HEK293 (cell line): Measurements from ENCODE around the gene MGMT.

Experiments used
- CTCF ChIA-PET: fragments of 350-600 bp; formaldehyde crosslinking; extraction: SDS; loops from one replicate; lab custom pipeline; 2021; ENCODE audit warnings: antibody characterized with exemption; lab: Yijun Ruan, JAX
- POLR2A ChIA-PET: fragments of 300-600 bp; formaldehyde crosslinking; extraction: SDS; loops from one replicate; lab custom pipeline; 2020; ENCODE audit warnings: antibody characterized with exemption, inconsistent platforms; lab: Yijun Ruan, JAX
- H3K27ac ChIP-seq: fragments of 200-500 bp; sonication (Bioruptor generic); 2 replicates; pipeline ENCODE4 v1.5.1; 2014; ENCODE audit warnings: low read depth, low read length, control low read depth, inconsistent platforms; ENCODE audit errors: extremely low read depth
- H3K36me3 ChIP-seq, 2 experiments: fragments of 200-500 bp in 1 of 2; sonication (Bioruptor generic) in 1 of 2; 1 replicate in 1 of 2; 2 replicates in 1 of 2; pipeline ENCODE4 v1.5.1; 2014 to 2017; ENCODE audit warnings: inconsistent platforms in 2 of 2, low read length in 2 of 2; ENCODE audit not compliant: control insufficient read depth in 2 of 2, insufficient read depth in 1 of 2
- H3K4me1 ChIP-seq: fragments of 200-500 bp; sonication (Bioruptor generic); 2 replicates; pipeline ENCODE4 v1.5.1; 2014; ENCODE audit warnings: mild to moderate bottlenecking, low read length, inconsistent platforms; ENCODE audit not compliant: control insufficient read depth, insufficient read depth
- H3K4me3 ChIP-seq: 2 replicates; pipeline ENCODE4 v1.5.1; 2011; ENCODE audit warnings: low read depth, mild to moderate bottlenecking, control low read depth, low read length, moderate library complexity
- H3K9me3 ChIP-seq: fragments of 200-500 bp; sonication (Bioruptor generic); 2 replicates; pipeline ENCODE4 v1.5.1; 2014; ENCODE audit warnings: low read depth, low read length, inconsistent platforms; ENCODE audit not compliant: control insufficient read depth, insufficient read depth
- BCL11A ChIP-seq: fragments of 450-650 bp; formaldehyde crosslinking; IDR thresholded peaks from 2 replicates; pipeline ENCODE4 v1.5.1; 2016; ENCODE audit warnings: low read depth, missing biosample characterization, missing genetic modification characterization
- HOXC10 ChIP-seq: sonication (generic); formaldehyde crosslinking; IDR thresholded peaks from 2 replicates; pipeline ENCODE4 v1.8.1; 2023; ENCODE audit warnings: mild to moderate bottlenecking, missing genetic modification reagents
- KLF10 ChIP-seq: fragments of 450-650 bp; IDR thresholded peaks from 2 replicates; pipeline ENCODE4 v1.5.1; 2018; ENCODE audit warnings: missing biosample characterization, mild to moderate bottlenecking, missing genetic modification characterization
- MYNN ChIP-seq: fragments of 450-650 bp; formaldehyde crosslinking; IDR thresholded peaks from 2 replicates; pipeline ENCODE4 v1.5.1; 2016; ENCODE audit warnings: missing biosample characterization, missing genetic modification characterization, borderline replicate concordance
- PRDM1 ChIP-seq: fragments of 450-650 bp; formaldehyde crosslinking; IDR thresholded peaks from 2 replicates; pipeline ENCODE4; 2016; ENCODE audit warnings: missing biosample characterization, missing genetic modification characterization
- RBAK ChIP-seq: fragments of 450-650 bp; formaldehyde crosslinking; IDR thresholded peaks from 2 replicates; pipeline ENCODE4 v1.5.1; 2016; ENCODE audit warnings: missing biosample characterization, missing genetic modification characterization
- ZBTB21 ChIP-seq: fragments of 450-650 bp; formaldehyde crosslinking; IDR thresholded peaks from 2 replicates; pipeline ENCODE4 v1.5.1; 2017; ENCODE audit warnings: missing biosample characterization, missing genetic modification characterization
- ZNF133 ChIP-seq: fragments of 450-650 bp; formaldehyde crosslinking; IDR thresholded peaks from 2 replicates; pipeline ENCODE4 v1.5.1; 2016; ENCODE audit warnings: missing biosample characterization, missing genetic modification characterization
- ZNF155 ChIP-seq: fragments of 450-650 bp; formaldehyde crosslinking; IDR thresholded peaks from 2 replicates; pipeline ENCODE4 v1.5.1; 2016; ENCODE audit warnings: missing biosample characterization, missing genetic modification characterization
- ZNF214 ChIP-seq: fragments of 450-650 bp; formaldehyde crosslinking; IDR thresholded peaks from 2 replicates; pipeline ENCODE4 v1.5.1; 2017; ENCODE audit warnings: missing biosample characterization, mild to moderate bottlenecking, missing genetic modification characterization, borderline replicate concordance
- ZNF394 ChIP-seq: fragments of 450-650 bp; formaldehyde crosslinking; IDR thresholded peaks from 2 replicates; pipeline ENCODE4 v1.5.1; 2016; ENCODE audit warnings: missing biosample characterization, missing genetic modification characterization, mild to moderate bottlenecking, moderate library complexity, borderline replicate concordance
- ZNF398 ChIP-seq: fragments of 450-650 bp; formaldehyde crosslinking; IDR thresholded peaks from 2 replicates; pipeline ENCODE4 v1.5.1; 2017; ENCODE audit warnings: missing biosample characterization, missing genetic modification characterization
- ZNF423 ChIP-seq: fragments of 450-650 bp; formaldehyde crosslinking; IDR thresholded peaks from 2 replicates; pipeline ENCODE4 v1.5.1; 2016; ENCODE audit warnings: missing biosample characterization, missing genetic modification characterization
- ZNF513 ChIP-seq: fragments of 450-650 bp; IDR thresholded peaks from 2 replicates; pipeline ENCODE4 v1.5.1; 2018; ENCODE audit warnings: missing biosample characterization, missing genetic modification characterization
- ZNF514 ChIP-seq: fragments of 450-650 bp; formaldehyde crosslinking; IDR thresholded peaks from 2 replicates; pipeline ENCODE4 v1.5.1; 2016; ENCODE audit warnings: missing biosample characterization, missing genetic modification characterization
- ZNF548 ChIP-seq: fragments of 450-650 bp; formaldehyde crosslinking; IDR thresholded peaks from 2 replicates; pipeline ENCODE4 v1.5.1; 2016; ENCODE audit warnings: missing biosample characterization, missing genetic modification characterization
- ZNF558 ChIP-seq: fragments of 450-650 bp; formaldehyde crosslinking; IDR thresholded peaks from 2 replicates; pipeline ENCODE4 v1.5.1; 2016; ENCODE audit warnings: missing biosample characterization, missing genetic modification characterization
- ZNF626 ChIP-seq: fragments of 450-650 bp; sonication (Bioruptor Pico); formaldehyde crosslinking; IDR thresholded peaks from 2 replicates; pipeline ENCODE4 v1.5.1; 2018; ENCODE audit warnings: missing biosample characterization, missing genetic modification characterization, inconsistent platforms
- ZNF692 ChIP-seq: fragments of 450-650 bp; formaldehyde crosslinking; IDR thresholded peaks from 2 replicates; pipeline ENCODE4 v1.5.1; 2016; ENCODE audit warnings: missing biosample characterization, missing genetic modification characterization
- ZNF747 ChIP-seq: fragments of 450-650 bp; formaldehyde crosslinking; IDR thresholded peaks from 2 replicates; pipeline ENCODE4 v1.5.1; 2016; ENCODE audit warnings: missing biosample characterization, missing genetic modification characterization
- ZNF837 ChIP-seq: fragments of 450-650 bp; formaldehyde crosslinking; IDR thresholded peaks from 2 replicates; pipeline ENCODE4 v1.5.1; 2016; ENCODE audit warnings: missing biosample characterization, missing genetic modification characterization
- ZSCAN4 ChIP-seq: fragments of 450-650 bp; formaldehyde crosslinking; IDR thresholded peaks from 2 replicates; pipeline ENCODE4 v1.5.1; 2017; ENCODE audit warnings: missing biosample characterization, missing genetic modification characterization
- ZSCAN5A ChIP-seq: fragments of 450-650 bp; formaldehyde crosslinking; IDR thresholded peaks from 2 replicates; pipeline ENCODE4 v1.5.1; 2016; ENCODE audit warnings: missing biosample characterization, missing genetic modification characterization

Gene MGMT

GRCh38 chr10:129447486-129447885, 19.6 kb upstream of the MGMT start:
- Histone ChIP-seq H3K36me3 (no peaks in the 10 kb centered on the region), H3K9me3 (no peaks in the 10 kb centered on the region; the same call in 1 of the 2 replicates), H3K4me3 (no peak overlapping the region), H3K27ac (no peak overlapping the region), H3K4me1 (no peaks in the 10 kb centered on the region)
- CTCF ChIA-PET, result no interaction called here
- POLR2A ChIA-PET, result no interaction called here
- TF ChIP-seq ZNF155 (no peak), ZNF626 (tag by site-specific recombination) (no peak), MYNN (tag by site-specific recombination) (no peak), ZNF423 (tag by site-specific recombination) (no peak), ZNF692 (tag by site-specific recombination) (no peak), BCL11A (no peak), ZNF214 (tag by site-specific recombination) (no peak), PRDM1 (tag by site-specific recombination) (no peak), ZNF558 (no peak), ZNF837 (tag by site-specific recombination) (no peak), KLF10 (tag by site-specific recombination) (no peak), ZSCAN5A (tag by site-specific recombination) (no peak), ZNF548 (tag by site-specific recombination) (no peak), ZNF398 (tag by site-specific recombination) (no peak), ZNF514 (no peak)

GRCh38 chr10:129448086-129448485, 19.0 kb upstream of the MGMT start:
- H3K9me3 ChIP-seq, result no peaks in the 10 kb centered on the region; the same call in 1 of the 2 replicates
- H3K36me3 ChIP-seq, result no peaks in the 10 kb centered on the region
- H3K27ac ChIP-seq, result no peak overlapping the region
- POLR2A ChIA-PET, result no interaction called here
- no peak overlapping the region for H3K4me3 ChIP-seq
- CTCF ChIA-PET, result no interaction called here
- H3K4me1 ChIP-seq, result no peaks in the 10 kb centered on the region
- TF ChIP-seq ZBTB21 (tag by site-specific recombination), result no peak
- no peak for TF ChIP-seq HOXC10
- TF ChIP-seq RBAK (tag by site-specific recombination), result no peak
- no peak for TF ChIP-seq ZNF394 (tag by site-specific recombination)
- no peak for TF ChIP-seq ZNF133
- TF ChIP-seq ZSCAN4 (tag by site-specific recombination), result no peak
- no peak for TF ChIP-seq ZNF837 (tag by site-specific recombination)
- no peak for TF ChIP-seq ZNF513
- no peak for TF ChIP-seq ZNF747 (tag by site-specific recombination)
- no peak for TF ChIP-seq ZNF692 (tag by site-specific recombination)
